Measurements from ENCODE around the gene PTPRJ.
"Not testable (repeated sequence)": the region's sequence is repeated elsewhere in the genome, so short reads cannot be mapped to it uniquely, and the experiment has no call there.

Gene PTPRJ

GRCh38 chr11:47980088-47980906 is at the start of gene PTPRJ:
PTPRJ (plus strand) TSS chr11:47980559; CDS start chr11:47980913, 354 bp downstream.
- peak; percentile 32 for DNase-seq (ENCODE audit: low spot score)

- DNase-seq (ENCODE audit: low spot score), result no peak
These were observed 47.8 kb upstream of the PTPRJ start for GRCh38 chr11:47932544-47932943.

- not testable (repeated sequence) for DNase-seq (ENCODE audit: low spot score)
These were observed 46.6 kb upstream of the PTPRJ start for GRCh38 chr11:47933797-47934196.

- DNase-seq (ENCODE audit: low spot score), result no peak
These were observed 41.4 kb upstream of the PTPRJ start for GRCh38 chr11:47938791-47939560.

- no peak for DNase-seq (ENCODE audit: low spot score)
These were observed 39.3 kb upstream of the PTPRJ start for GRCh38 chr11:47940904-47941649.

- DNase-seq (ENCODE audit: low spot score), result no peak
These were observed 38.3 kb upstream of the PTPRJ start for GRCh38 chr11:47941907-47942558.

GRCh38 chr11:47943721-47944586 is 36.4 kb upstream of the PTPRJ start:
- no peak for DNase-seq (ENCODE audit: low spot score)

GRCh38 chr11:47944632-47945031 is 35.7 kb upstream of the PTPRJ start:
- no peak for DNase-seq (ENCODE audit: low spot score)

GRCh38 chr11:47946682-47947559 is 33.4 kb upstream of the PTPRJ start:
- DNase-seq (ENCODE audit: low spot score), result peak; percentile 77

- peak; percentile 11 for DNase-seq (ENCODE audit: low spot score)
These were observed 32.2 kb upstream of the PTPRJ start for GRCh38 chr11:47948137-47948536.

GRCh38 chr11:47949001-47949675 is 31.2 kb upstream of the PTPRJ start:
- not testable (repeated sequence) for DNase-seq (ENCODE audit: low spot score)

- DNase-seq (ENCODE audit: low spot score), result no peak
These were observed 30.0 kb upstream of the PTPRJ start for GRCh38 chr11:47950396-47950795.

- not testable (repeated sequence) for DNase-seq (ENCODE audit: low spot score)
These were observed 28.9 kb upstream of the PTPRJ start for GRCh38 chr11:47951504-47951903.

GRCh38 chr11:47955061-47955755 is 25.2 kb upstream of the PTPRJ start:
- no peak for DNase-seq (ENCODE audit: low spot score)

- DNase-seq (ENCODE audit: low spot score), result no peak
These were observed 20.3 kb upstream of the PTPRJ start for GRCh38 chr11:47960015-47960414.

GRCh38 chr11:47961383-47961782 is 19.0 kb upstream of the PTPRJ start:
- DNase-seq (ENCODE audit: low spot score), result no peak

- DNase-seq (ENCODE audit: low spot score), result no peak
These were observed 15.8 kb upstream of the PTPRJ start for GRCh38 chr11:47964546-47964945.

All from hematopoietic multipotent progenitor cell treated with erythropoietin and hydrocortisone succinate and interleukin-3 and kit ligand, for 15 days (in vitro differentiated cells).